Keratinocyte (primary cell): ENCODE data around the gene PARVA. TPM values are rescaled to one million over a fixed set of nuclear protein-coding genes. Genes with fewer than 3 reads are reported as not detected.

Experiments
- DNase-seq: peaks from one replicate; pipeline ENCODE4 v3.0.0-alpha.2; 2011; ENCODE audit warnings: low read depth, missing footprints, low spot score
- FAIRE-seq: peaks from 2 replicates; lab custom pipeline; 2011; peaks lifted over from hg19 to GRCh38; lab: Jason Lieb, UNC
- H2AFZ ChIP-seq: 2 replicates; pipeline ENCODE4 v1.6.0; 2012; ENCODE audit warnings: low read length, control low read depth, inconsistent platforms; ENCODE audit not compliant: control insufficient read depth
- H3K27ac ChIP-seq: 2 replicates; pipeline ENCODE4 v1.5.1; 2011; ENCODE audit warnings: low read length; ENCODE audit not compliant: control insufficient read depth, insufficient read depth
- H3K27me3 ChIP-seq: 3 replicates; pipeline ENCODE4 v1.6.0; 2011; ENCODE audit warnings: low read length; ENCODE audit not compliant: control insufficient read depth, insufficient read depth; ENCODE audit errors: extremely low read depth
- H3K36me3 ChIP-seq, 2 experiments: 2 replicates in 1 of 2; 3 replicates in 1 of 2; pipeline ENCODE4 v1.5.1; 2011; ENCODE audit warnings: low read length in 2 of 2, mild to moderate bottlenecking in 1 of 2; ENCODE audit not compliant: control insufficient read depth in 2 of 2, insufficient read depth in 2 of 2; ENCODE audit errors: extremely low read depth in 1 of 2
- H3K4me1 ChIP-seq: 3 replicates; pipeline ENCODE4 v1.5.1; 2011; ENCODE audit warnings: low read length; ENCODE audit not compliant: control insufficient read depth, insufficient read depth; ENCODE audit errors: extremely low read depth
- H3K4me2 ChIP-seq: 3 replicates; pipeline ENCODE4 v1.6.0; 2011; ENCODE audit warnings: low read depth, low read length; ENCODE audit not compliant: control insufficient read depth, insufficient read depth; ENCODE audit errors: extremely low read depth
- H3K4me3 ChIP-seq, 3 experiments: fragments of 200-600 bp in 1 of 3; sonication (generic) in 1 of 3; 2 replicates in 2 of 3; 3 replicates in 1 of 3; pipeline ENCODE4 v1.5.1; 2011 to 2016; ENCODE audit warnings: low read length in 3 of 3, mild to moderate bottlenecking in 3 of 3, control low read depth in 2 of 3, inconsistent platforms in 1 of 3, low read depth in 1 of 3, mixed read lengths in 1 of 3, mixed run types in 1 of 3, moderate library complexity in 1 of 3; ENCODE audit not compliant: control insufficient read depth in 2 of 3, insufficient read depth in 2 of 3; ENCODE audit errors: extremely low read depth in 1 of 3
- H3K79me2 ChIP-seq: 2 replicates; pipeline ENCODE4 v1.6.0; 2012; ENCODE audit warnings: low read length; ENCODE audit not compliant: control insufficient read depth, insufficient read depth
- H3K9ac ChIP-seq: 3 replicates; pipeline ENCODE4 v1.6.0; 2011; ENCODE audit warnings: low read length; ENCODE audit not compliant: control insufficient read depth, insufficient read depth; ENCODE audit errors: extremely low read depth
- H3K9me1 ChIP-seq: 3 replicates; pipeline ENCODE4 v1.6.0; 2011; ENCODE audit warnings: low read length; ENCODE audit not compliant: control insufficient read depth, insufficient read depth; ENCODE audit errors: extremely low read depth
- H3K9me3 ChIP-seq: 2 replicates; pipeline ENCODE4 v1.5.1; 2012; ENCODE audit warnings: low read depth, low read length; ENCODE audit not compliant: control insufficient read depth
- H4K20me1 ChIP-seq: 3 replicates; pipeline ENCODE4 v1.6.0; 2011; ENCODE audit warnings: low read length; ENCODE audit not compliant: control insufficient read depth, insufficient read depth; ENCODE audit errors: extremely low read depth
- CTCF ChIP-seq, 3 experiments: IDR thresholded peaks in 1 of 3; conservative IDR thresholded peaks in 1 of 3; optimal IDR thresholded peaks in 1 of 3; 2 replicates in 2 of 3; 3 replicates in 1 of 3; pipeline versions ENCODE3 to v1.5.1; 2011; ENCODE audit warnings: low read length in 3 of 3, mild to moderate bottlenecking in 3 of 3, moderate library complexity in 2 of 3, control low read depth in 1 of 3, inconsistent platforms in 1 of 3; ENCODE audit not compliant: insufficient read depth in 2 of 3; ENCODE audit errors: extremely low read depth in 1 of 3
- EZH2 ChIP-seq: IDR thresholded peaks from one replicate; pipeline ENCODE4 v1.6.1; 2012; ENCODE audit warnings: inconsistent platforms, mild to moderate bottlenecking, low read length, moderate library complexity
- dilution Hi-C: fragments of 300-500 bp; cut with MboI; formaldehyde crosslinking; loops from one replicate; pipeline ENCODE4 v1.7.0; 2020; ENCODE audit warnings: low sequenced_read_pairs; ENCODE audit not compliant: extremely low pct_ligation_motif_present
- polyA plus RNA-seq, 5 experiments: library from polyadenylated mRNA; depleted of rRNA in 3 of 5; stranded (reverse) in 3 of 5; stranded (forward) in 1 of 5; unstranded in 1 of 5; fragments of >200 nt; gene quantifications; 1 replicate in 1 of 5; 2 replicates in 3 of 5; 3 replicates in 1 of 5; pipeline versions ENCODE4 v1.2.1 to v1.2.3, GENCODE V29; 2011 to 2012; ENCODE audit warnings: missing spikeins in 2 of 5, low read depth in 1 of 5, low replicate concordance in 1 of 5

Gene PARVA
- polyA plus RNA-seq, 1 donor (not counting 4 experiments of a cell fraction or from before 2014, with no cell fraction given): 28.9 TPM

GRCh38 chr11:12567746-12568460, 190.5 kb downstream of the PARVA start:
- Histone ChIP-seq H3K4me1 (no peaks in the 10 kb centered on the region), H3K79me2 (no peaks in the 10 kb centered on the region), H4K20me1 (no peaks in the 10 kb centered on the region), H3K27ac (no peak overlapping the region), H2AFZ (no peak overlapping the region), H3K4me2 (no peak overlapping the region), H3K4me3 (no peak overlapping the region), H3K9me3 (no peaks in the 10 kb centered on the region), H3K9me1 (no peaks in the 10 kb centered on the region), H3K9ac (no peak overlapping the region), H3K36me3 (no peaks in the 10 kb centered on the region), H3K27me3 (peaks cover 23% of the 10 kb centered on the region)
- TF ChIP-seq EZH2 (no peak), CTCF (optimal IDR thresholded peaks at IDR 0.05 in 1 of 3, IDR thresholded peaks at IDR 0.05 in 1 of 3, conservative IDR thresholded peaks at IDR 0.05 in 1 of 3; ENCODE audit: extremely low read depth in 1 of 3, insufficient read depth in 2 of 3, low read length in 3 of 3) (no peak)
- dilution Hi-C loops: no loop called here
- FAIRE-seq (no peak), DNase-seq (no peak)

DNA sequence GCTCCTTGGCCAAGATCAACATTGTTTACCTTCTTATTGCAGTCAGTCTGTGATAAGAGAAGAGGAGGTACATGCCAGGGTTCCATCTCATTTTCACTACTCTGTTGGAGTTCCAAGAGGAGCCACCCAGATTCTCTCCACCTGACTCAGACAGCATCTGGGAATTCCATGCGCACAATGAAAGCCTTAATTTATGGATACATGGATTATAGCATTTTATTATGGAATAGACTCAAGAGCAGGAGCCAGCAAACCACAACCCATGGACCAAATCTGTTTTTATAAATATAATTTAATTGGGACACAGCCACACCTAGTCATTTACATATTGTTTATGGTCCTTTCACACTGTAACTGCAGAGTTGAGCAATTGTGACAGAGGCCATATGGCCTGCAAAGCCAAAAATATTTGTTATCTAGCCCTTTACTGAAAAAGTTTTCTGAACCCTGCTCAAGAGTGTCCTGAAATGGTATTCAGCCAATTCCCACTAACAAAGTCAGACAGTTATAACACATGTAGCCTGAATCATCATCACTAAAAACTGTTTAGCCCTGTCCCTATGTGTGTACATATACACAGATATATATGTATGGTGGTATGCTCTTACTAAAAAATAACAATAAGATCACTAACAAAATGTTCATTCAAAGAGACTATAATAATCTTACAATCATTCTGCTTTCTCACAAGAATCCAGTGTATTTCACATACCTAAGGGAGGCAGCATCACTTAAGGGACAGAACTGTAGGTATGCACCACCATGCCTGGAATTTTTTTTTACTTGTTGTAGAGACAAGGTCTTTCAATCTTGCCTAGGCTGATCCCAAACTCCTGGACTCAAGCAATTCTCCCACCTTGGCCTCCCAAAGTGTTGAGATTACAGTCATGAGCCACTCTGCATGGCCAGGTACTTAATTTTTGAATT, 192.4 kb downstream of the PARVA start:
- TF ChIP-seq CTCF (optimal IDR thresholded peaks at IDR 0.05 in 1 of 3, IDR thresholded peaks at IDR 0.05 in 1 of 3, conservative IDR thresholded peaks at IDR 0.05 in 1 of 3; ENCODE audit: extremely low read depth in 1 of 3, insufficient read depth in 2 of 3, low read length in 3 of 3) (no peak), EZH2 (no peak)
- no peaks in the 10 kb centered on the region for H3K79me2 ChIP-seq
- no peaks in the 10 kb centered on the region for H3K9me3 ChIP-seq
- H3K9ac ChIP-seq: no peak overlapping the region
- dilution Hi-C loops: no loop called here
- H3K4me3 ChIP-seq: no peak overlapping the region
- H2AFZ ChIP-seq: no peak overlapping the region
- H3K27ac ChIP-seq: no peak overlapping the region
- no peaks in the 10 kb centered on the region for H4K20me1 ChIP-seq
- no peaks in the 10 kb centered on the region for H3K4me1 ChIP-seq
- DNase-seq: no peak
- no peak overlapping the region for H3K4me2 ChIP-seq
- H3K9me1 ChIP-seq: no peaks in the 10 kb centered on the region
- FAIRE-seq: no peak
- peaks cover 22% of the 10 kb centered on the region for H3K27me3 ChIP-seq
- H3K36me3 ChIP-seq: no peaks in the 10 kb centered on the region
